Activated CD8-positive, alpha-beta memory T cell treated with anti-CD3 and anti-CD28 coated beads for 36 hours (primary cell): ENCODE measurements around the gene CCDC86. TPM values are rescaled to one million over a fixed set of nuclear protein-coding genes. Genes with fewer than 3 reads are reported as not detected.

ENCODE experiments used
- CTCF ChIA-PET: fragments of 350-600 bp; sonication (Branson Sonifier 250); formaldehyde crosslinking; loops from one replicate; lab custom pipeline; 2021; ENCODE audit warnings: antibody characterized with exemption; lab: Charles Lee
- POLR2A ChIA-PET: fragments of 350-600 bp; sonication (Branson Sonifier 250); formaldehyde crosslinking; loops from one replicate; lab custom pipeline; 2021; ENCODE audit warnings: antibody characterized with exemption; lab: Charles Lee
- total RNA-seq, 2 experiments: library from RNA; stranded (reverse); gene quantifications; one replicate each; pipeline ENCODE4 v1.2.3, GENCODE V29; 2021

Gene CCDC86
- total RNA-seq, 2 experiments from 2014 or later, result 107 to 110 TPM

- CTCF ChIA-PET, result interaction anchor here (1.0 kb wide), 1 partner anchor 18 kb away, joined by 4 read pairs; no protein-coding TSS in a partner anchor
- POLR2A ChIA-PET, result no interaction called here
Observed at GRCh38 chr11:60848714-60849151, 6.8 kb downstream of the CCDC86 start.

- CTCF ChIA-PET, result interaction anchor here (1.4 kb wide), 1 partner anchor 27 kb away, joined by 3 read pairs; no protein-coding TSS in a partner anchor
- POLR2A ChIA-PET, result no interaction called here
Observed at GRCh38 chr11:60849641-60850520, 8.0 kb downstream of the CCDC86 start.

GRCh38 chr11:60851327-60852104 is 9.6 kb downstream of the CCDC86 start:
- POLR2A ChIA-PET, result interaction anchor here (1.4 kb wide), 1 partner anchor 9 kb away, joined by 3 read pairs; the partner anchor contains the start of gene CCDC86

GRCh38 chr11:60852117-60852981 is 10.4 kb downstream of the CCDC86 start:
- ChIA-PET CTCF (no interaction called here), POLR2A (interaction anchor here (0.5 to 1.4 kb wide), 2 partner anchors 8 to 10 kb away, joined by 3 to 4 read pairs; partner anchors contain the start of gene CCDC86)

More at GRCh38 chr11:60851327-60852104, 9.6 kb downstream of the CCDC86 start:
- CTCF ChIA-PET, result interaction anchor here (0.8 to 1.4 kb wide), 2 partner anchors 25 to 48 kb away, joined by 3 read pairs; no protein-coding TSS in a partner anchor

GRCh38 chr11:60852982-60853950 is 11.4 kb downstream of the CCDC86 start:
- ChIA-PET CTCF (no interaction called here), POLR2A (no interaction called here)

GRCh38 chr11:60854140-60854846 is 12.4 kb downstream of the CCDC86 start:
- CTCF ChIA-PET, result no interaction called here

GRCh38 chr11:60854847-60855725 is 13.2 kb downstream of the CCDC86 start:
- POLR2A ChIA-PET, result interaction anchor here (0.5 to 0.6 kb wide), 2 partner anchors 8 to 256 kb away, joined by 3 to 5 read pairs; no protein-coding TSS in a partner anchor

More at GRCh38 chr11:60854140-60854846, 12.4 kb downstream of the CCDC86 start:
- POLR2A ChIA-PET, result no interaction called here

GRCh38 chr11:60855726-60856633 is 14.1 kb downstream of the CCDC86 start, which contains the start of gene PTGDR2:
TSS of gene PTGDR2 (minus strand) at chr11:60855950. CDS start at chr11:60853722, 2,228 bp downstream.
- ChIA-PET POLR2A (interaction anchor here (0.5 to 0.6 kb wide), 2 partner anchors 9 to 255 kb away, joined by 3 to 5 read pairs; no protein-coding TSS in a partner anchor), CTCF (interaction anchor here (1.3 kb wide), 1 partner anchor 25 kb away, joined by 5 read pairs; no protein-coding TSS in a partner anchor)

More at GRCh38 chr11:60854847-60855725, 13.2 kb downstream of the CCDC86 start:
- CTCF ChIA-PET, result interaction anchor here (0.6 kb wide), 1 partner anchor 288 kb away, joined by 3 read pairs; no protein-coding TSS in a partner anchor

GRCh38 chr11:60857378-60858232 is 15.7 kb downstream of the CCDC86 start:
- CTCF ChIA-PET, result interaction anchor here (1.1 kb wide), 1 partner anchor 42 kb away, joined by 4 read pairs; no protein-coding TSS in a partner anchor
- POLR2A ChIA-PET, result no interaction called here

GRCh38 chr11:60858236-60858635 is 16.3 kb downstream of the CCDC86 start:
- POLR2A ChIA-PET, result no interaction called here
- CTCF ChIA-PET, result interaction anchor here (1.1 kb wide), 1 partner anchor 41 kb away, joined by 4 read pairs; no protein-coding TSS in a partner anchor

GRCh38 chr11:60858731-60859464 is 17.0 kb downstream of the CCDC86 start:
- POLR2A ChIA-PET, result no interaction called here
- CTCF ChIA-PET, result no interaction called here

GRCh38 chr11:60859616-60860250 is 17.8 kb downstream of the CCDC86 start:
- POLR2A ChIA-PET, result no interaction called here
- CTCF ChIA-PET, result interaction anchor here (0.7 to 1.5 kb wide), 3 partner anchors 27 to 477 kb away, joined by 3 to 6 read pairs (median 5); no protein-coding TSS in a partner anchor
